GM19455 (cell line): ENCODE measurements around the gene MUC22.
"Not testable (repeated sequence)": the region's sequence is repeated elsewhere in the genome, so short reads cannot be mapped to it uniquely, and the experiment has no call there.

Experiments used
- ATAC-seq: cut with Tn5 transposase; IDR thresholded peaks from one replicate; pipeline ENCODE4 v1.9.1; 2021; ENCODE audit not compliant: unreplicated experiment

MUC22 gene

GRCh38 chr6:31037169-31037568, 26.9 kb downstream of the MUC22 start:
- no peak for ATAC-seq

GRCh38 chr6:31037682-31038081, 27.4 kb downstream of the MUC22 start:
- ATAC-seq = no peak

- ATAC-seq = no peak
Measured at GRCh38 chr6:31038559-31038958, 28.3 kb downstream of the MUC22 start.

GRCh38 chr6:31040801-31041200, 30.5 kb downstream of the MUC22 start:
- ATAC-seq = no peak

- no peak for ATAC-seq
Measured at GRCh38 chr6:31041372-31041974, 31.2 kb downstream of the MUC22 start.

- ATAC-seq = no peak
Measured at GRCh38 chr6:31042806-31043205, 32.5 kb downstream of the MUC22 start.

GRCh38 chr6:31048099-31048498, 37.8 kb downstream of the MUC22 start:
- ATAC-seq = no peak

- no peak for ATAC-seq
Measured at GRCh38 chr6:31049518-31049917, 39.2 kb downstream of the MUC22 start.

GRCh38 chr6:31053187-31053586, 42.9 kb downstream of the MUC22 start:
- ATAC-seq = not testable (repeated sequence)

GRCh38 chr6:31053873-31054272, 43.6 kb downstream of the MUC22 start:
- no peak for ATAC-seq

- no peak for ATAC-seq
Measured at GRCh38 chr6:31055441-31055840, 45.2 kb downstream of the MUC22 start.

GRCh38 chr6:31057426-31058003, 47.2 kb downstream of the MUC22 start:
- ATAC-seq = no peak

GRCh38 chr6:31058128-31058894, 48.0 kb downstream of the MUC22 start:
- no peak for ATAC-seq

- no peak for ATAC-seq
Measured at GRCh38 chr6:31060145-31060544, 49.9 kb downstream of the MUC22 start.

- ATAC-seq = no peak
Measured at GRCh38 chr6:31063906-31064435, 53.7 kb downstream of the MUC22 start.

GRCh38 chr6:31065556-31065955, 55.3 kb downstream of the MUC22 start:
- no peak for ATAC-seq

GRCh38 chr6:31067028-31067427, 56.8 kb downstream of the MUC22 start:
- ATAC-seq = not testable (repeated sequence)

GRCh38 chr6:31067891-31068668, 57.8 kb downstream of the MUC22 start:
- ATAC-seq = not testable (repeated sequence)

GRCh38 chr6:31068669-31069340, 58.5 kb downstream of the MUC22 start:
- no peak for ATAC-seq

- ATAC-seq = no peak
Measured at GRCh38 chr6:31070711-31071197, 60.5 kb downstream of the MUC22 start.

GRCh38 chr6:31074401-31074800, 64.1 kb downstream of the MUC22 start:
- no peak for ATAC-seq
